GM12864 (cell line): Measurements from ENCODE around the gene PHF8.

Source experiments
- DNase-seq: peaks from one replicate; pipeline ENCODE4 v3.0.0-alpha.2; 2011; ENCODE audit warnings: low read depth
- H3K4me3 ChIP-seq: 2 replicates; pipeline ENCODE4 v1.5.1; 2011; ENCODE audit warnings: mild to moderate bottlenecking, low read depth, low read length, control low read depth
- CTCF ChIP-seq: IDR thresholded peaks from 2 replicates; pipeline ENCODE4 v1.5.1; 2011; ENCODE audit warnings: low read depth, mild to moderate bottlenecking, moderate library complexity, low read length, control low read depth, inconsistent platforms; ENCODE audit errors: missing control alignments

Gene PHF8

DNA sequence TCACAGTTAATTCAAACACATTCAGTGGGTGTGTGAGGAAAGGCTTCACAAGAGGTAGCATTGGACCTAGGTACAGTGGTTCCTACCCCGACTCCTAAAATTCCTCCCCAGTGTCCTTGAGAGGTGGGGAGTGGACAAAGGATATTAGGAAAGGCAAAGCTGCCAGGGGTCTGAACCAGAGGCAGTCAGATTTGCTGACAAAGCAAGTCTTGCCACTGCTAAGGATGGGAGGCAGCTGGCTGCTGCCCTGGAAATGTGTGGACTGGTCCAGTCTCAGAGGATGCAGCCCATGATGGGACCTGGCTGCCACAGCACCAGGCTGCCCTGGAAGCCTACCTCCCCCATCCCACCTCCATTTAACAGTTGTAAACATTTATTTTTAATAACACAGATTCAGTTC, 4.1 kb upstream of the PHF8 start:
- DNase-seq: no peak
- no peak overlapping the region for H3K4me3 ChIP-seq
- no peak for TF ChIP-seq CTCF

DNA sequence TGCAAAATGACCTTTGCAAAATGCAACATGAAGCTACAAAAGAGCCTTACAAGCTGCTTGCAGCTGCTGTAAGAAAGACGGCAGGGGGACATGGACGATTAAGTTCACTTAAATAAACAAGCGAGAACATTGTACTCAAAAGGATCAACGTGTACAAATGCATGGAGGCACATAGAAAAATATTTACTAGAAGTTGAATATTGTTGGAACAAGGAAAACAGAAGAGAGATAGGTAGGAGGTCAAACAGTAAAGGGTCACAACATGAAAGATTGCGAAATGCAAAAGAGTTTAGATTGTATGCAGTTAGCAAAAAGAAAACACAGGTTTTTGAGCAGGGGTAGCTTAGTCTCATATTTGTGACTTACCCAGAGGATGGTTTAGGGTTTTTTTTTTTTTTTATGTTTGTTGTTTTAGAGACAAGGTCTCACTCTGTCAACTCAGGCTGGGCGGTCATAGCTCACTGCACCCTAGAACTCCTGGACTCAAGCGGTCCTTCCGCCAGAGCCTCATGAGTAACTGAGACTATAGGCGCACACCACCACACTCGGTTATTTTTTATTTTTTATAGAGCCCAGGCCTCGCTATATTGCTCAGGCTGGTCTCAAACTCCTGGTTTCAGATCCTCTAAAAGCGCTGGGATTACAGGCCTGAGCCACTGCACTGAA, 1.4 kb upstream of the PHF8 start:
- no peak overlapping the region for H3K4me3 ChIP-seq
- TF ChIP-seq CTCF: no peak
- no peak for DNase-seq

DNA sequence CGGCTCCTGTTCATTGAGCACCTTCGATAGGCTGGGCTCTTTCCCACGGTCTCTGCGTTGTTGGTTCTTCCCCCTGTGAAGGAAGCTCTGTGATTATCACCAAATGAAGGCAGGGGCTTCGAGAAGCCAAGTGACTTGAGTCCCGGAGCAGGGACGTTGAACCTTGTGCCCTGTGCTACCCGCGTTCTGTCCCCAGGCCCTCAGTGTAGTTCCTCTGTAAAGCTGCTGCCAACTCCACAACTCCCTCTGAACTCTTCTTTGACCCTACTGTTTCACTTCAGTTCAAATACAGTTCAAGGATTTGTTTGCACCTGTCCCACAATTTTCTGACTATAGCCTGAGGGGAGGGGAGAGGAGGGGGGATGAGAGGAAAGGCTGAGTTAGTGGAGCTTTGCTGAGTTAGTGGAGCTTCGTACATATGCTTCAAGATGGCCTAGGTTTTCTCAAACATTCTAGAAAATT, 635 bp upstream of the PHF8 start:
- no peak for DNase-seq
- peak overlapping the region; percentile 57 for H3K4me3 ChIP-seq
- TF ChIP-seq CTCF: no peak

DNA sequence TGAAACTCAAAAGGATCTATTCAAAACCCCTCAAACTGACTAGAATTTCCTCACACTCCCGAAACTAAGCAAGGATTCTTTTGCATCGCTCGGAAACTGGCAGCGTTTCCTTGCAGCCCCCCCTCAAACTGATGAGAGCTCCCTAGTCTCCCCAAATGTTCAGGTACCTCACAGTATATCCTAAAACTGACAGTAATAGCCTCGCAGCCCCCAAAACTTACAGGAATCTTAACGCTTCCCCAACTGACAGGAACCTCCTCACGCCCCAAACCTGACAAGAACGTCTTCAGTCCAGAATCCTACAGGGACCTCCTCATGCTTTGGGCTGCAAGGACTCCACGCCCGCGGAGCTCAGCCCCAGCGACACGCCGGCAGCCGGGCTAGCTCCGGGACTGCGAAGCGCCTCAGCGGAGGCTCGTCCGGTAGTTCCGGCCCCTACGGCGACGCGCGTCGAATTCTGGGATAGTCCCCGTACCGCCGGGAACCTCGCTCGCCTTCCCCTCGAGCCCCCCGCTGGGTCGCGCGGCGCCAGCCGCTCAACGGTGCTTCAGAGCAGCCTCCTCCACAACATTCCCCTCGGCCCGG, 640 bp downstream of the PHF8 start:
- TF ChIP-seq CTCF: no peak
- DNase-seq: no peak
- peak overlapping the region; percentile 85 for H3K4me3 ChIP-seq

DNA sequence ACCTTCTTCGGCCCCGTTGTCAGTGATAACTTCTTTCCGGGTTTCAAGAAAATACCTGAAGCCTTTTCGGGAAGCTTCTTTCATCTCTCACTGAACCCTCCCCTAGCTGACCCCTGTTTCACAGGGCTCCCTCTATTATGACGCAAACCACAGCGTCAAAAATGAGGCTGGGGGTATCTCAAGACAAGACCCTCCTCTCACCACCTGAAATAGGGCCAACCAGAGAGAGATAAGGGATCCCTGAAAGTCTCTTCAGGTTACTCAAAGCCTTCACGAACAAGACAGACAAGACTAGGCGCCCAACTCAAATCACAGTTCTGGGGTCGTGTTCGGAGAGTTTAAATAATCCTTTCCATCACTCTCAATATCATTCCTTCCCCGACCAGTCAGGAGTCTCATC, 1.2 kb downstream of the PHF8 start:
- TF ChIP-seq CTCF: no peak
- no peak for DNase-seq

DNA sequence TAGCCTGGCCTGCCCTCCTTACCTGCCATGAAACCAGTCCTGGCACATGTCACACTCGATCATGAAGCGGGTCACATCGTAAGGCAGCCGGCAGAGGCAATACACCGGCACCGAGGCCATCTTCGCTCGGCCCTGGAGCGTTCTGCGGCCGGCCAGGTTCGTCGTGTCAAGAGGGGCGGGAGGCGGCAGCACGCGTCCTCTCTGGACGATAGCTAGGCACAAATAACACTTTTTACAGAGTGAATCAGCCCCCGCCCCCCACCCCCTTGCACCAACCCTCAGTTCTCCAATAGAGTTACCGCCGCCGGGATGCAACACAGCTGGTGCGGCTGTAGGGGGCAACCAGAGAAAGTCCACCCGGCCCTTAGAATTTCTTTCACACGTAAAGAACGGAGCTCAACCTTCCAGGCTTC, 1.7 kb downstream of the PHF8 start:
- peak overlapping the region; percentile 85 for H3K4me3 ChIP-seq
- DNase-seq: no peak
- TF ChIP-seq CTCF: peak; percentile 22

More for the DNA sequence above, 1.2 kb downstream of the PHF8 start:
- H3K4me3 ChIP-seq: peak overlapping the region; percentile 85

DNA sequence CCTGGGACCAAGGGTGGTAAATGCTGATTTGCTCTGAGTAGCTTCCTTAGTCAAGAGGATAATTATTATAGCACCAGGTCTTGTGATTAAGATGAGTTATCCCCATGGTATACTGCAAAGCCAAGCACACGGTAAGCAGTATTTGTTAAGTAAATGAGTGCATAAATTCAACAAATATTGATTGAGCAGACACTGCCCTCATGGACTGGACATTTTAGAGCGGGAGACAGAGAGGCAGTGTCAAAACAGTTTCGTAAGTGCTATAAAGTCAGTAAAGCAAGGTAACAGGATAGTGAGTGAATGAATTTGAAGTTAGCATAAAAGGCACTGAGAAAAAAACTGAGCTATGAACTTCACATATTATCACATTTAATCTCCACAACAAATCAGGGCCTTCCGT, 13.9 kb downstream of the PHF8 start:
- no peak overlapping the region for H3K4me3 ChIP-seq
- TF ChIP-seq CTCF: no peak
- DNase-seq: no peak
